Erythroblast (primary cell): Measurements from ENCODE around the gene PAH.

Experiments used
- GATA1 ChIP-seq: IDR thresholded peaks from 2 replicates; pipeline ENCODE4 v1.6.1; 2011; ENCODE audit warnings: low read depth, mild to moderate bottlenecking, control low read depth, low read length, moderate library complexity
- POLR2A ChIP-seq: IDR thresholded peaks from 2 replicates; pipeline ENCODE4 v1.6.1; 2011; ENCODE audit warnings: mild to moderate bottlenecking, low read length

DNA sequence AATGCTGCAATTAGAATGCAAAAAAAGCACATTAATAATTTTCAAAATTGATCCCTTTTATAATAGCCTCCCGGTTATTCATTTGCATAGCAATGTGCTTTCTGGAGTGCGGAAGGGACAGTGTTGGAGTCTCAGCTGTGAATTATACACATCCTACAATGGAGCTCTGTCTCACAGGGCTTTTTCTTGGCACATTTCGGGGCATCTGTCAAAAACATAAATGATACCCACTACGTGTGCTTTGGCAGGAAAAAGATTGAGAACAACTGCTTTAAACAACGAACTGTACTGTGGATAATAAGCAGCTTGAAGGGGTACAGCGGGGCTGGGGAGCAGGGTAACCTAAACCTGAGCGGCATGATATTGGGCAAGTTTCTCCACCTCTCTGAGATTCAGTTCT is 123.1 kb downstream of the PAH start:
- no peak for TF ChIP-seq POLR2A
- no peak for TF ChIP-seq GATA1
